GM12873 (cell line): ENCODE data around the gene CCNY.

Experiments used
- CTCF ChIP-seq: IDR thresholded peaks from 2 replicates; pipeline ENCODE4 v1.5.1; 2012; ENCODE audit warnings: low read depth, mild to moderate bottlenecking, moderate library complexity, low read length, control low read depth; ENCODE audit not compliant: insufficient read depth; ENCODE audit errors: missing control alignments

The CCNY gene

GRCh38 chr10:35446439-35446838 lies 110.1 kb downstream of the CCNY start:
- no peak for TF ChIP-seq CTCF

DNA sequence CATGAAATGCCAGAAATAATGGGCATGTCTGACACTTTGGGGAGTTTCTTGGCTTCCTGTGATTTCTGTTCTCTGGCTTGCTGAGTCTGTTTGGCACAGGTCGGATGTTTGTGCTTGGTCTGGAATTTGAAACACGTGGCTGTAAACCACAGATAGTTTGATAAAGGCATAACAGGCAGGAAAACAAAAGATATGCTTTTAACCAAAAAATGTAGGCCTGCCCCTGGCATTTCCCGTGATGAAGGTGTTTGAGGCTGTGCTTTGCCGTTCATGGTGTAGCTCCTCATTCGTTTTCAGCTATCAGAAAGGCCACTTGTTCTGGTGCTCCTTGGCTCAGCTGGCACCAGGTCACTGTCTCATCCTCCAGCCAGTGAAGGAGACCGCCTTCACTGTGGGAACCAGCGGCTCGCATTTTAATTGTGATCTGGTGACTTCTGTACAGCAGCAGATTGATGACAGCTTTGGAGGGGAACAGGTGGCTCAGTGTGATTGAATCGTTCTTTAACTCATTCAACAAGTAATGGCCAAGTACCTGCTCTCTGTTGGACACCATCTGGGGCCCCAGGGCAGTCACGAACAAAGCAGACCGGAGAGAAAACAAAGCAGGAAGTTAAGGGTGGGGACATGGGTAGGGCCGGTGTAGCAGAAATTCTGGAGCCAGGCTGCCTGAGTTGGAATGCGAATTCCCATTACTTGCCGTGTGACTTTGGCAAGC lies 111.5 kb downstream of the CCNY start:
- no peak for TF ChIP-seq CTCF

GRCh38 chr10:35448687-35449662 lies 112.7 kb downstream of the CCNY start:
- no peak for TF ChIP-seq CTCF

GRCh38 chr10:35449944-35450343 lies 113.6 kb downstream of the CCNY start:
- TF ChIP-seq CTCF, result no peak

DNA sequence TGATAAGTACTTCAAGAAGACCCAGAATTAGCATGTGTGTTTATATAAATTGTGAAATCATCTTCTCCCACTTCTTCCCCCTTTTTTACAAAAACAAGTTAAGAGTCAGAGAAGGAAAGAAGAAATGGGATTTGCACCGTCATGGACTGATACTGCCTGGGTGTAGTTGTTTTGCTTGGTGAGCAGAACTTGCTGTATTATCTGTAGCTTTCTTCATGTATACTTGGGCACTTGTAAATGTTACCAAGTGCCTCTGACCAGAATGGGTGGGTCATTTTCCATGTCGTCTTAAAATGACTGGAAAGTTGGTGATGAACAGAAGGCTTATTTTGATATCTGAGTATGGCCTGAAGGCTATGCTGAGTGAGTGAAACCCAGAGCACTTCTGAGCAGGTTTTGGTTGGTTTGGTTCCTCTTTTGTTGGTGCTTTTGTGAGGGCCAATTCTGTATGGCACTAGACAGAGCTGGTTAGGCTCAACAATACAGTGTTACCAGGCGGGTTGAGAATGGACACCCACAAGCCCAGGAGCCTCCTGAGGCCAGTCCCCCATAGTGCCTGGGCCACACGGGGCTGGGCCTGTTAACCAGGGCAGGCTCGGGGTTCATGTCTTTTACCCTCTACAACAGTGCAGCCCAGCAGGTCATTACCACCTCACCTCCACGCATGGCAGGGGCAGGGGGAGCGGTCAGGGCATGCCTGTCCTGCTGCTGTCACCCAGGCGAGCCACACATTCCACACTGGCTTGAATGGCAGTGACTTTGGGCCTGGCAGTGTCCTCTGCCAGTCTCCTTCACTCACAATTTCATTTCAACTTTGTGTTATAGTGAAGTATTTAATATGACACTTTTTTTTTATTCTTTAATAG lies 115.1 kb downstream of the CCNY start:
- TF ChIP-seq CTCF, result no peak

DNA sequence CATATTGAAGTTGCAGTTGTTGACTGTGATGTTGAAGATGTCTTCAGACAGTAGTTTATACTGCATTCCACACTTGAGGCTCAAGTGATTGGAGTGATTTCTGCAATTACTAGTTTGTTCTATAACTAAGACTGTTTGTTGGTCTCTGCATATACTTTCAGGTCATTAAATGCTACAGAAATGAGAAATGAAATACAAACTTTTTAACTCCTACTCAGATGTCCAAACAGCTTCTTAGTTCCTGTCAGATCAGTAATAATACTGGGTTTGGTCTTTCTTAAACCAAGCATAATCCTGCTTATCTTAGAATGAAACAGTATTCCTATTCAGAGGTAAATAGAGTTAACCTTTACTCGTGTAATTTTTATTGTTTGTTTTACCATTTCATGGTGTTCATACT lies 115.9 kb downstream of the CCNY start:
- TF ChIP-seq CTCF, result no peak
